ENCODE data around the gene MYLK.

Gene MYLK

GRCh38 chr3:123755085-123755484, 129.0 kb downstream of the MYLK start:
- Histone ChIP-seq H3K27me3 (ENCODE audit: insufficient read depth, poor library complexity, severe bottlenecking) (no peaks in the 10 kb centered on the region), H3K4me3 (replicated peaks; ENCODE audit: insufficient read depth, low read length) (no peak overlapping the region), H3K27ac (replicated peaks) (no peak overlapping the region)
- TF ChIP-seq POLR2AphosphoS5 (IDR thresholded peaks at IDR 0.05; ENCODE audit: low read depth), result no peak
- no peak for TF ChIP-seq SPI1 (IDR thresholded peaks at IDR 0.05; ENCODE audit: borderline replicate concordance, low read depth)
- no peak for TF ChIP-seq GABPA (IDR thresholded peaks at IDR 0.05; ENCODE audit: low read depth)
- TF ChIP-seq, protein P1, sequence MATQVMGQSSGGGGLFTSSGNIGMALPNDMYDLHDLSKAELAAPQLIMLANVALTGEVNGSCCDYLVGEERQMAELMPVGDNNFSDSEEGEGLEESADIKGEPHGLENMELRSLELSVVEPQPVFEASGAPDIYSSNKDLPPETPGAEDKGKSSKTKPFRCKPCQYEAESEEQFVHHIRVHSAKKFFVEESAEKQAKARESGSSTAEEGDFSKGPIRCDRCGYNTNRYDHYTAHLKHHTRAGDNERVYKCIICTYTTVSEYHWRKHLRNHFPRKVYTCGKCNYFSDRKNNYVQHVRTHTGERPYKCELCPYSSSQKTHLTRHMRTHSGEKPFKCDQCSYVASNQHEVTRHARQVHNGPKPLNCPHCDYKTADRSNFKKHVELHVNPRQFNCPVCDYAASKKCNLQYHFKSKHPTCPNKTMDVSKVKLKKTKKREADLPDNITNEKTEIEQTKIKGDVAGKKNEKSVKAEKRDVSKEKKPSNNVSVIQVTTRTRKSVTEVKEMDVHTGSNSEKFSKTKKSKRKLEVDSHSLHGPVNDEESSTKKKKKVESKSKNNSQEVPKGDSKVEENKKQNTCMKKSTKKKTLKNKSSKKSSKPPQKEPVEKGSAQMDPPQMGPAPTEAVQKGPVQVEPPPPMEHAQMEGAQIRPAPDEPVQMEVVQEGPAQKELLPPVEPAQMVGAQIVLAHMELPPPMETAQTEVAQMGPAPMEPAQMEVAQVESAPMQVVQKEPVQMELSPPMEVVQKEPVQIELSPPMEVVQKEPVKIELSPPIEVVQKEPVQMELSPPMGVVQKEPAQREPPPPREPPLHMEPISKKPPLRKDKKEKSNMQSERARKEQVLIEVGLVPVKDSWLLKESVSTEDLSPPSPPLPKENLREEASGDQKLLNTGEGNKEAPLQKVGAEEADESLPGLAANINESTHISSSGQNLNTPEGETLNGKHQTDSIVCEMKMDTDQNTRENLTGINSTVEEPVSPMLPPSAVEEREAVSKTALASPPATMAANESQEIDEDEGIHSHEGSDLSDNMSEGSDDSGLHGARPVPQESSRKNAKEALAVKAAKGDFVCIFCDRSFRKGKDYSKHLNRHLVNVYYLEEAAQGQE (IDR thresholded peaks at IDR 0.05; ENCODE audit: insufficient replicate concordance, low read depth), result no peak
- no peak for TF ChIP-seq CTCF (IDR thresholded peaks at IDR 0.05; ENCODE audit: insufficient read depth, low read length)
- no peak for DNase-seq (ENCODE audit: low read depth in 1 of 2, low spot score in 1 of 2)

DNA sequence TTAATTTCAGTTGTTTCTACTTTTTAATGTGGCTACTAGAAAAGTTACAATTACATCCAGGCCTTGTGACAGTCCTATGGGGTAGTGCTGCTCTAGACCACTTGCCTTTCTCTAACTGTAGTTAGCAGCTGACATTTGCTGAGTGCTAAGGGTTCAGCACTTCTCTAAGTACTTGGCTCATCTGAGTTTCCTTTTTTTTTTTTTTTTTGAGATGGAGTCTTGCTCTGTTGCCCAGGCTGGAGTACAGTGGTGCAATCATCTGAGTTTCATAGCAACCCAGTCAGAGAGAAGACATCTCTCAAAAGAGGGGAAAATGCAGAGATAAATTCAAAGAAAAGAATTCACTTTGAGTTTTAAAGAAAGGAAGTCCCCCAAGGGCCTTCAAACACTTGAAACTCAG, 130.8 kb downstream of the MYLK start:
- Histone ChIP-seq H3K27me3 (ENCODE audit: insufficient read depth, poor library complexity, severe bottlenecking) (no peaks in the 10 kb centered on the region), H3K4me3 (replicated peaks; ENCODE audit: insufficient read depth, low read length) (no peak overlapping the region), H3K27ac (replicated peaks) (no peak overlapping the region)
- DNase-seq (ENCODE audit: low read depth in 1 of 2, low spot score in 1 of 2), result no peak
- no peak for TF ChIP-seq POLR2AphosphoS5 (IDR thresholded peaks at IDR 0.05; ENCODE audit: low read depth)
- TF ChIP-seq CTCF (IDR thresholded peaks at IDR 0.05; ENCODE audit: insufficient read depth, low read length), result no peak
- no peak for TF ChIP-seq SPI1 (IDR thresholded peaks at IDR 0.05; ENCODE audit: borderline replicate concordance, low read depth)
- TF ChIP-seq GABPA (IDR thresholded peaks at IDR 0.05; ENCODE audit: low read depth), result no peak
- TF ChIP-seq, protein P1 (IDR thresholded peaks at IDR 0.05; ENCODE audit: insufficient replicate concordance, low read depth), result no peak

GRCh38 chr3:123752228-123752627, 131.9 kb downstream of the MYLK start:
- H3K27ac ChIP-seq (replicated peaks), result no peak overlapping the region
- TF ChIP-seq GABPA (IDR thresholded peaks at IDR 0.05; ENCODE audit: low read depth), result no peak
- no peak for TF ChIP-seq CTCF (IDR thresholded peaks at IDR 0.05; ENCODE audit: insufficient read depth, low read length)
- TF ChIP-seq, protein P1 (IDR thresholded peaks at IDR 0.05; ENCODE audit: insufficient replicate concordance, low read depth), result no peak
- no peak for TF ChIP-seq POLR2AphosphoS5 (IDR thresholded peaks at IDR 0.05; ENCODE audit: low read depth)
- no peak for TF ChIP-seq SPI1 (IDR thresholded peaks at IDR 0.05; ENCODE audit: borderline replicate concordance, low read depth)
- H3K27me3 ChIP-seq (ENCODE audit: insufficient read depth, poor library complexity, severe bottlenecking), result no peaks in the 10 kb centered on the region

More at GRCh38 chr3:123752228-123752627, 131.9 kb downstream of the MYLK start:
- no peak for DNase-seq (ENCODE audit: low read depth in 1 of 2, low spot score in 1 of 2)
- H3K4me3 ChIP-seq (replicated peaks; ENCODE audit: insufficient read depth, low read length), result no peak overlapping the region

Measured in HL-60 (cell line).